Measurements from ENCODE around the gene TP63.

Gene TP63

GRCh38 chr3:189683546-189684255 lies 52.5 kb downstream of the TP63 start:
- DNase-seq (ENCODE audit: low spot score) = no peak

GRCh38 chr3:189684317-189684716 lies 53.1 kb downstream of the TP63 start:
- no peak for DNase-seq (ENCODE audit: low spot score)

DNA sequence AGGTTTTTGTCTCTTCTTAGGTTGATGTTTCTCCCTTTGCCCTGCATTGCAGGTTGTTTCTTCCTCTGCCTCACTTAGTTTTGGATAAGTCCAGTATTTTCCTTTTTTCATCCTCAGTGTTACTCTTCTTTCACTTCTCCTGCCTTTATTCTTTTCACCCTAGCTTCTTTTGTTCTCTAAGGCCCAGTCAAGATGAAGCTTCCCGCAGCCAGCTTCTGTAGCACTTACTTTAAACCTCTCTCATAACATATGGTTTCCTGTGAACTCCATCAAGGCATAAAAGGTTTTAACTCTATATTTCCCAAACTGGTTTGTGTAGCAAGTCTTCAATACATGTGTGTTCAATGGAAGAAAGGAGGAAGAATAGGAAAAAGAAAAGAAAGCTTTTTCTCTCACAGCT lies 54.1 kb downstream of the TP63 start:
- no peak for DNase-seq (ENCODE audit: low spot score)

GRCh38 chr3:189685860-189686259 lies 54.7 kb downstream of the TP63 start:
- DNase-seq (ENCODE audit: low spot score) = no peak

- no peak for DNase-seq (ENCODE audit: low spot score)
Observed at GRCh38 chr3:189687475-189687874, 56.3 kb downstream of the TP63 start.

DNA sequence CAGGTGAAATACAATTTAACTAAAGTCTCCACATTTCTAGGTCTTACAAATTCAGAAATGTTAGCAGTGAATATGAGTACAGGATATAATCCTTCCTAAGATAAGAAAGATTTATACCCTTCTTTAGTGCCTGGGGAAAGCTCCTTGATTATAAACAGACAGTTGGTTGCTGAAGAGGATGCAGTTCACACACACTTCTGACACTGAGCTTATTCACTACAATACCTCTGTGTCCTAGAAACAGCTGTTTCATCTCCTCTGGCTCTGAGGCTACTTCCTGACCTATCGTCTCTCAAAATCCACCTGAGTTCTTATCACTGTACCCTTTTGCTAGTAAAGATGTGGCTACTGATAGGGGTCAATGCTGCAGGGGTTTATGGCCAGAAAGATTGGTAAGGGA lies 57.1 kb downstream of the TP63 start:
- DNase-seq (ENCODE audit: low spot score) = no peak

DNA sequence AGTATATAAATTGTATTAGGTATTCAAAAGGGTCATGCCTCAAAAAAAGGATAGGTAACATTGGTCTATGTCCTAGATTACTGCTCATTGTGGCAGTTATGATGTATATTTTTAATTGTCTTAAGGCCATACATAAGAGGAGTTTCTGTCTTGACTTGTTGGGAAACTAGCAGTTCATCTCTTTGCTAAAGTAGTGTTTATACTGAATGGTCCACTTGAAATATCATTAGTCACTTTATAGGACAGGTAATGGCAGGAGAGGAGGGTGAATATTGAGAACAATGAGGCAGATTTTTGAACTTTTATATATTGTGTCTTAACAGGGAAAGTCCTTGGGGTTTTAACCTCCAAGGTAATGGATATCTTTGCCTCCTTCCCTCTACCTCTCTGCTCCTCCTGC lies 58.4 kb downstream of the TP63 start:
- no peak for DNase-seq (ENCODE audit: low spot score)

DNA sequence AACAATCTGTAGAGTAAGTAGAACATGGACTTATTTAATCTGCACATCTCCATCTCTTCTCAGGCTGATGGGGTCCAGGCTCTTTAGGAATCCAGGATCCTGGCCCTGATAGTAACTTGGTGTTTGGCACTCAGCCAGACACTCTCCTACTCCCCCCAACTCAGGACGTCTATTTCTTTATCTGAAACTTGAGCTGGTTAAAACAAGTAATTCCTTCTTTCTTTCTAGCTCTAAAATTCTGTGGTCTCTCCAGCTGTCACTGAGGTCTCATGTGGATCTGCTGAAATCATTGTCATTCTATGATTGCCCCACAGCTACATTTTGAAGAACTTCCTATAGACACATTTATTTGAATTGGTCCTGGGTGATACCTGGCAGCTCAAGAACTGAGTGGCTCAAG lies 59.0 kb downstream of the TP63 start:
- no peak for DNase-seq (ENCODE audit: low spot score)

DNA sequence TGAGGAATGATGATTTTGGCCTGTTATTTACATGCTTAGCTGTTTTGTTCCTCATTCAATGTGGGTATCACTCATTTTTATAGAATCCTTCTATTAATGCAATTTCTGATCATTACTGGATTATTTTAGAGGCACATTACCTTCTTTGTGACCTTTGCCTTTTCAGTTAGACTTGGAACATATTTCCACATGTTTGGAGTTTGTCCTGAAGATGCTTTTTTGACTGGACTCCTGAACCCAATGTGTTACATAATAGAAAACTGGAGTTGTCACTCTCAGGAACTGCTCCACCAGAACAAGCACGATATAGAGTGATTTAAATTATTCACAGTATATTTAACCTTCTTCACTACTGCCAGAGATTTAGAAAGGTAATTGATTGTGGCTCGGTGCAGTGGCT lies 59.5 kb downstream of the TP63 start:
- DNase-seq (ENCODE audit: low spot score) = no peak

DNA sequence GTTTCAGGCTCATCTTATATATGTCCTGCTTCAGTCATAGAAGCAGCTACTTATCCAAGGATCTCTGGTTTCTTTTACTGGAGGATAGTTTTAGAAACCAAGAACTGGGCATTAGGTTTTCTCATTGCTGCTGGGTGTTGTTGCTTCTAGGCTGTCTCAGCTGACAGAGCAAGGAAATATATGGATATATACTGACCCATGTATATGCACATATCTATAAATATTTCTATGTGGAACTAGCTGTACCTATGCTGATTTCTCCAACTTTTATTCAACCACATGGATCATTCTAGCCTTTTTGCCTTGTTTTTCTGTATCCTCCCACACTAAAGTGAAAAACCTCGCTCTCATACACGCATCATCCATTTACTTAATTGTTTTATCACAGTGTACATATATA lies 64.2 kb downstream of the TP63 start:
- DNase-seq (ENCODE audit: low spot score) = no peak

GRCh38 chr3:189698811-189699210 lies 67.6 kb downstream of the TP63 start:
- no peak for DNase-seq (ENCODE audit: low spot score)

- no peak for DNase-seq (ENCODE audit: low spot score)
Observed at GRCh38 chr3:189699885-189700284, 68.7 kb downstream of the TP63 start.

GRCh38 chr3:189702066-189702646 lies 71.0 kb downstream of the TP63 start:
- no peak for DNase-seq (ENCODE audit: low spot score)

- no peak for DNase-seq (ENCODE audit: low spot score)
Observed at GRCh38 chr3:189703865-189704264, 72.7 kb downstream of the TP63 start.

DNA sequence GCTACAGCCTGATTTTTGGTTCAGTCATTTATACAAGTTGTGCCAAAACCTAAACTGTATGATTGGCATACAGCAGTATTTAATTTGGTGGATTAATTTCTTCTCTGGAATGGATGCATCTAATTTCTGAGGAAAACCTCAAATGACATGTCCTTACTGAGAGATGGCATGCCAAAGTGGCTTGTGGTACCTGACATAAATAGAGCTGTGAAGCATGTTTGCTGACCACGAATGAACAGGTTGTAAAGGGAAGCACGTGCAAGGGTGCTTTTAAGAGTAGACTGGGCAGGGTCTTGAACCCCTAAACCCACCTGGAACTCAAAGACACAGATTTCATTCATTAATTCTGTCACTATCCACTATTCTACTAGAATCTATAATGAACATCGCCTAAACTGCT lies 77.2 kb downstream of the TP63 start:
- no peak for DNase-seq (ENCODE audit: low spot score)

DNA sequence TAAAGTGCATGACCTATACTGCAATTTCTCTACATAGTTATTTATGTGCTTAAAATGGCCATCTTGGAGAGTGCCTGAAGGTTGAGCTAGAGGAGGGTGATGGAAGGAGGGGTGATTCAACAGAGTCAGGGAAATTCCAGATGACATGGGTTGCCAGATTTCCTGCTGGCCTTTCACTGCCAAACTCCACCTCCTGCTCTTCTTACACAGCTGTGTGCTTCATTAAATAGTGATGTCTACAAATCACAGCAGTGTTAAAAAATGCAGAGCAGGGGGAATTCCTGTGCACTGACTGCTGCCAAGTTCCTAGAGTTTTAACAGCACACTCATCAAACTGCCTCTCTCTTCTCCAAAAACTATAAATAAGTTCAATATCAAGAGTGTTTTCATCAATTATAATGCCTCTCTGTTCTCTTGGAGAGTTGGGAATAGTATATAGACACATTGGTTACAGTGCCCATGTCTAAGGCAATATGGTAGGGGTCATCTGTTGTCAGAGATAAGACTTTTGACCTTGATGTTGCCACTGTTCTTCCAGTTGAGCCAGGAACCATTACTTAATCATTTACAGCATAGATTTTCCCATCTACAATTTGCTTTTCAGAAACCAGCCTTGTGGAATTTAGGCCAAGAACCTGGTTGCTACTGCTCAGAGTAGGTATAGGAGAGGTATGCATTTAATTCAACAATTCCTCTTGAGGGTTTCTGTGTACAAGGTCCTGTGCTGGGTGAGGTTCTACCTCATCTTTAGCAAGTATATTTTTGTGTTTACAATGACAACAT lies 79.6 kb downstream of the TP63 start:
- peak; percentile 49 for DNase-seq (ENCODE audit: low spot score)

DNA sequence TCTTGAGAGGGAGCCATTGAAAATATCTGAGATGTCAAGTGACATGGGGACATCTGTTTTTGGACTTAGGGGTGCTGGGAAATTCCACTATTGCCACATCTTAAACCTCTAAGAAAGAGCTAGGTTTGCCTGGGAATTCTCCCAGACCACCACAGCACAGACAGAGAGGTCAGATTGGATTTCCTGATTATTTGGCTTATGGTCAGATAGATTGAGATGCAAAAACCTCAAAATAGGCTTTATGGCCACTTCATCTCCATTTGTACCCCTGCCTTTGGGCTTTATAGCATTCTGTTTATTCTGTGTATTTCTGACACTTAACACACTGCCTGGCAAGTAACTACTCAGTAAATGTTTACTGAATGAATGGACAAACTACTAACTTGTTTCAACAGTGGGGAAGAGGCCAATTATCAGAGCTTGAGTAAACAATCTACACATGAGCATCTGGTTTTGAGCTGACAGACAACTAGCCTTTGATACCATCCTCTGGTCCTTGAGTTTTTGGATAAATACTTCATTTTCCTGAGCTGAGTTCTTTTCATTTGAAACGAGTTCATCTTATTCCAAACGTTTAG lies 81.8 kb downstream of the TP63 start:
- no peak for DNase-seq (ENCODE audit: low spot score)

DNA sequence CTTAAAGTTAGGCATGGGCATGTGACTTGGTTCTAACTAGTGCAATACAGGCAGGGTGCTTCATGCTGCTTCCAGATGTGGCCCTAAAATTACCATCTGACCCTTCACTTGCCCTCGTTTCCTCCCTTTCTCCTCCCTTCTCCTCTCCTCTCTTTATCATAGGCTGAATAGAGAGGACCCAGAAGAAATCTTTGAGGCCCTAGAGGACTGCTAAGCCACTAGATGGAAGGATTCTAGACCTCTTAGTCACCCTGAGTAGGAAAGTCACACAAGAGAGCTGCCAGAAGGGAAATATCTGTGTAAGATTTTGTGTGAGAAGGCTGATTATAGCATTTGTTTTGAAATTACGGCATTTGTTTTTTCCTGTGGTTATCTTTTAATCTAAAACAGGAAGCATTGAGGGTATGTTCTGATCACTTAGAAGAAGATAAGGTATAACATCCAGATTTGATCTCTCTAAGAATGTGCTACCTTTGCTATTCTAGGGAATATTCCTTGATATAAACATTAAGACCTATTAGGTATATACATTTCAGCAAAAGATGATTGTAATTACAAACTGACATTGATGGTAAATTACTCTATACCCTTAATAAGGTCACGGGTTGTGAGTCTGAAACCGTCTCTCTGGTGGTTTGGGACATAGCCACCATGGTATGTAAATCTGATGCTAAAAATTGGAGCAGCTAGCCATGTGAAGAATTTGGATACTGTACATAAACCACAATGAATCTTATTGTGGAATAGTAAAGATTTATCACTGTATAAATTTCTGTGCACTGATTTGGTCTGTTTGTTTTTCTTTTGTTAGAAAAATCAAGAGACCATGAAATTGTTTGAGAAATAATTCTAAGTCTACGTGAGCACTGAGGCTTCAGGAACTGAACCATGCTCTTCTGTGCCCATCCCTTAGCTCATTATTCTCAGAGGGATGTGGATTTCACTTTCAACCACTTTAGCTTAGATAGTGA lies 84.1 kb downstream of the TP63 start:
- DNase-seq (ENCODE audit: low spot score) = peak; percentile 9

- DNase-seq (ENCODE audit: low spot score) = no peak
Observed at GRCh38 chr3:189718215-189718614, 87.0 kb downstream of the TP63 start.

DNA sequence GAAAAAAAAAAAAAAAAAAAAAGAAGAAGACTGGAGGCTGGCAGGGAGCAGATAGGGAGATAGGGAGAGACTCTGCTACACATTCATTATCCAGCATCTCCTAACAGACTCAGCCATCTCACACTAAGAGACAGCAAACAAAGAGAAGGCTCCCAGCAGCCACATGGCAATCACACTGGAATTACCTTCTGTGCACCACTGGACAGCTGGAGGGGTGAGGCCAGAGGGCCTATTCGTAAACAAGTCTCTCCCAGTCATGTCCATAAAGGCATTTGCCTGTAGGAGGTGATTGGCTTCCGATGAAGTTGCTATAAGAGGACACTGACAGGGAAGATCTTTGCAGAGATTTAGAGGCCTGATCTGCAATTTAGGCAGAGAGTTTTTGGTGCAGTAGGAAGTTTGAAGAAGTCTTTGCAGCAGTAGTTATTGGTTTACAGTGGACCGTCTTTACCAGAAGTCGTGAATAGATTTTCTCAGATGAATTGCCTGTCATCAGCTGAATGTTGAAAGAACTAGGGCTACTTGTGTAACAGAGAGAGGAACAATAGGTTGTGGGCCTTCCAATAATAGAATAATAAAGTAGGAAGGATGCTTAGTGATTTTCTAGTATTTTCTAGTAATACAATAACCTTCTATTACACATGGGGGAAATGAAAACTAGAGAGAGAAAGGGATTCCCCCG lies 89.7 kb downstream of the TP63 start:
- no peak for DNase-seq (ENCODE audit: low spot score)

Data from hepatic stellate cell (primary cell).